IMR-90 (cell line): Measurements from ENCODE around the gene IL17REL. TPM values are rescaled to one million over a fixed set of nuclear protein-coding genes. Genes with fewer than 3 reads are reported as not detected.
"Not testable (repeated sequence)": the region's sequence is repeated elsewhere in the genome, so short reads cannot be mapped to it uniquely, and the experiment has no call there.

Experiments
- ATAC-seq: fragments of 200-7000 bp; cut with Tn5 transposase; 2 replicates; pipeline ENCODE4 v1.9.1; 2020; ENCODE audit warnings: low read depth, mild to moderate bottlenecking, moderate library complexity
- BruUV-seq: library from RNA; stranded (reverse); fragments of 400-500 nt; replicated peaks from 2 replicates; lab custom pipeline; 2021; lab: Mats Ljungman, UMichigan
- CTCF ChIA-PET: fragments of 300-600 bp; formaldehyde crosslinking; extraction: SDS; loops from one replicate; lab custom pipeline; 2021; ENCODE audit warnings: antibody characterized with exemption; lab: Yijun Ruan, JAX
- POLR2A ChIA-PET: fragments of 300-600 bp; sonication (Branson Sonifier 250); formaldehyde crosslinking; loops from one replicate; lab custom pipeline; 2022; ENCODE audit warnings: antibody characterized with exemption; ENCODE audit not compliant: unreplicated experiment; lab: Charles Lee
- DNase-seq: peaks from one replicate; pipeline ENCODE4 v3.0.0; 2013
- H2AFZ ChIP-seq: replicated peaks from 2 replicates; pipeline ENCODE3; 2013; ENCODE audit warnings: low read length, mild to moderate bottlenecking; ENCODE audit not compliant: poor library complexity
- H2AK5ac ChIP-seq: 2 replicates; pipeline ENCODE4 v1.6.1; 2013; ENCODE audit warnings: low read depth, low read length, inconsistent platforms
- H2AK9ac ChIP-seq: replicated peaks from 2 replicates; pipeline ENCODE3; 2013; ENCODE audit warnings: mild to moderate bottlenecking, low read depth, low read length, moderate library complexity; ENCODE audit not compliant: poor library complexity
- H2BK120ac ChIP-seq: 2 replicates; pipeline ENCODE4 v1.6.1; 2013; ENCODE audit warnings: low read depth, low read length, inconsistent platforms
- H2BK15ac ChIP-seq: 3 replicates; pipeline ENCODE4 v1.6.1; 2013; ENCODE audit warnings: low read depth, low read length, inconsistent platforms
- H2BK20ac ChIP-seq: 2 replicates; pipeline ENCODE4 v1.6.1; 2013; ENCODE audit warnings: low read depth, mild to moderate bottlenecking, inconsistent platforms, low read length, moderate library complexity
- H2BK5ac ChIP-seq: 2 replicates; pipeline ENCODE4 v1.6.1; 2013; ENCODE audit warnings: mild to moderate bottlenecking, low read depth, low read length, inconsistent platforms; ENCODE audit not compliant: poor library complexity, severe bottlenecking
- H3K14ac ChIP-seq: replicated peaks from 2 replicates; pipeline ENCODE4 v1.6.1; 2013; ENCODE audit warnings: low read depth, low read length, inconsistent platforms
- H3K18ac ChIP-seq: 2 replicates; pipeline ENCODE4 v1.6.1; 2013; ENCODE audit warnings: low read depth, low read length, control low read depth
- H3K23ac ChIP-seq: 2 replicates; pipeline ENCODE4 v1.6.1; 2013; ENCODE audit warnings: low read depth, low read length, inconsistent platforms
- H3K27ac ChIP-seq: 2 replicates; pipeline ENCODE4 v1.5.1; 2013; ENCODE audit warnings: mild to moderate bottlenecking, control low read depth, low read length; ENCODE audit not compliant: insufficient read depth
- H3K27me3 ChIP-seq: 2 replicates; pipeline ENCODE4 v1.6.1; 2013; ENCODE audit warnings: low read length; ENCODE audit not compliant: control insufficient read depth, insufficient read depth
- H3K36me3 ChIP-seq: 2 replicates; pipeline ENCODE4 v1.6.1; 2013; ENCODE audit warnings: low read length, mixed read lengths; ENCODE audit not compliant: control insufficient read depth, insufficient read depth
- H3K4ac ChIP-seq: 2 replicates; pipeline ENCODE4 v1.6.1; 2013; ENCODE audit warnings: low read depth, low read length, inconsistent platforms
- H3K4me1 ChIP-seq: 2 replicates; pipeline ENCODE4 v1.6.1; 2013; ENCODE audit warnings: low read length, mixed read lengths; ENCODE audit not compliant: control insufficient read depth, insufficient read depth
- H3K4me2 ChIP-seq: 2 replicates; pipeline ENCODE4 v1.6.1; 2013; ENCODE audit warnings: low read depth, mild to moderate bottlenecking, control low read depth, low read length, moderate library complexity
- H3K4me3 ChIP-seq: 2 replicates; pipeline ENCODE4 v1.5.1; 2013; ENCODE audit warnings: low read depth, mild to moderate bottlenecking, control low read depth, low read length, moderate library complexity; ENCODE audit not compliant: insufficient read depth
- H3K56ac ChIP-seq: 2 replicates; pipeline ENCODE4 v1.6.1; 2013; ENCODE audit warnings: low read length, inconsistent platforms; ENCODE audit not compliant: insufficient read depth; ENCODE audit errors: extremely low read depth
- H3K79me1 ChIP-seq, 2 experiments: 2 replicates each; pipeline ENCODE4 v1.6.1; 2013; ENCODE audit warnings: low read length in 2 of 2, inconsistent platforms in 1 of 2, low read depth in 1 of 2
- H3K9ac ChIP-seq: 2 replicates; pipeline ENCODE4 v1.6.1; 2013; ENCODE audit warnings: low read depth, low read length, control low read depth
- H3K9me1 ChIP-seq: 2 replicates; pipeline ENCODE4 v1.6.1; 2013; ENCODE audit warnings: low read length, inconsistent platforms; ENCODE audit not compliant: insufficient read depth
- H3K9me3 ChIP-seq: 2 replicates; pipeline ENCODE4 v1.6.1; 2013; ENCODE audit warnings: low read length; ENCODE audit not compliant: control insufficient read depth, insufficient read depth
- H4K20me1 ChIP-seq: 2 replicates; pipeline ENCODE4 v1.6.1; 2013; ENCODE audit warnings: low read length, inconsistent platforms; ENCODE audit not compliant: insufficient read depth
- H4K5ac ChIP-seq: 2 replicates; pipeline ENCODE4 v1.6.1; 2013; ENCODE audit warnings: mild to moderate bottlenecking, low read depth, low read length, control low read depth
- H4K8ac ChIP-seq, 2 experiments: 2 replicates each; pipeline ENCODE4 v1.6.1; 2013; ENCODE audit warnings: low read depth in 2 of 2, low read length in 2 of 2, control low read depth in 1 of 2, inconsistent platforms in 1 of 2
- H4K91ac ChIP-seq: 2 replicates; pipeline ENCODE4 v1.6.1; 2013; ENCODE audit warnings: low read depth, low read length, inconsistent platforms; ENCODE audit not compliant: insufficient read depth
- WGBS, 2 experiments: methylation state at CpG; one replicate each; pipeline versions ENCODE4 v1.1.5 to v1.1.7; 2013; ENCODE audit warnings: missing lambda C conversion rate in 2 of 2; ENCODE audit not compliant: insufficient read length in 1 of 2; ENCODE audit errors: extremely low coverage in 2 of 2; 5-methylcytosine and 5-hydroxymethylcytosine counted together
- dilution Hi-C: fragments of 300-500 bp; cut with HindIII; formaldehyde crosslinking; loops from one replicate; pipeline ENCODE4 v1.14.3; 2018; ENCODE audit warnings: low sequenced_read_pairs; ENCODE audit not compliant: unreplicated experiment
- in situ Hi-C: fragments of 300-500 bp; cut with MboI; formaldehyde crosslinking; loops from 3 replicates; pipeline ENCODE4 v1.14.3; 2019; ENCODE audit warnings: low sequenced_read_pairs, inconsistent platforms, mixed read lengths
- intact Hi-C: fragments of 100-400 bp; cut with micrococcal nuclease; formaldehyde crosslinking; loops from 2 replicates; pipeline ENCODE4 v1.10.0; 2022
- polyA plus RNA-seq, 3 experiments: library from polyadenylated mRNA; depleted of rRNA; stranded (reverse); fragments of >200 nt; gene quantifications; 2 replicates each; pipeline ENCODE4 v1.2.3, GENCODE V29; 2012; ENCODE audit warnings: low replicate concordance in 1 of 3
- total RNA-seq: library from RNA; depleted of rRNA; stranded (reverse); fragments of >200 nt; gene quantifications from 2 replicates; pipeline ENCODE4 v1.2.3, GENCODE V29; 2012

The IL17REL gene
- total and polyA plus RNA-seq, 2 of the 4 experiments (the other 2 are of a cell fraction), result not detected

DNA sequence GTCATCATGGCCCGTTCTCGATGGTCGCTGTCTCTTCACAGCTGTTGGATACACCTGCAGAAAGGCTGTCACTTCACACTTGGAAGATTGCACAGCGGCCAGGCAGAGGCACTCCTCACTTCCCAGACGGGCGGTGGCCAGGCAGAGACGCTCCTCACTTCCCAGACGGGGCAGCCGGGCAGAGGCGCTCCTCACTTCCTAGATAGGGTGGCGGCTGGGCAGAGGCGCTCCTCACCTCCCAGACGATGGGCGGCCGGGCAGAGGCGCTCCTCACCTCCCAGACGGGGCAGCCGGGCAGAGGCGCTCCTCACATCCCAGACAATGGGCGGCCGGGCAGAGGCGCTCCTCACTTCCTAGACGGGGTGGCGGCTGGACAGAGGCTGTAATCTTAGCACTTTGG is 22.7 kb downstream of the IL17REL start:
- H2AK5ac ChIP-seq, in situ Hi-C loops, H4K91ac ChIP-seq, H3K18ac ChIP-seq, H3K4me3 ChIP-seq, intact Hi-C loops, H2BK120ac ChIP-seq, H2BK5ac ChIP-seq, H3K56ac ChIP-seq, H3K27me3 ChIP-seq, H3K36me3 ChIP-seq, H3K14ac ChIP-seq, H3K9ac ChIP-seq, H3K23ac ChIP-seq, dilution Hi-C loops, H2BK20ac ChIP-seq, POLR2A ChIA-PET, H4K8ac ChIP-seq, H4K5ac ChIP-seq, BruUV-seq, CTCF ChIA-PET, H3K27ac ChIP-seq, DNase-seq, H2AK9ac ChIP-seq, H2AFZ ChIP-seq, H3K4ac ChIP-seq, H3K4me2 ChIP-seq, H4K20me1 ChIP-seq, H3K79me1 ChIP-seq, H3K4me1 ChIP-seq, H3K9me1 ChIP-seq, ATAC-seq, H2BK15ac ChIP-seq: not testable (repeated sequence)
- H3K9me3 ChIP-seq, result peaks cover 21% of the 10 kb centered on the region
- WGBS, 2 experiments, result 82% methylated on average over 11 of the region's 24 CpGs; no CpG with 5 or more reads in 1 of the 2 experiments
